Erythroblast (primary cell): ENCODE measurements around the gene A4GALT.

Source experiments
- GATA1 ChIP-seq: IDR thresholded peaks from 2 replicates; pipeline ENCODE4 v1.6.1; 2011; ENCODE audit warnings: low read depth, mild to moderate bottlenecking, control low read depth, low read length, moderate library complexity
- POLR2A ChIP-seq: IDR thresholded peaks from 2 replicates; pipeline ENCODE4 v1.6.1; 2011; ENCODE audit warnings: mild to moderate bottlenecking, low read length

DNA sequence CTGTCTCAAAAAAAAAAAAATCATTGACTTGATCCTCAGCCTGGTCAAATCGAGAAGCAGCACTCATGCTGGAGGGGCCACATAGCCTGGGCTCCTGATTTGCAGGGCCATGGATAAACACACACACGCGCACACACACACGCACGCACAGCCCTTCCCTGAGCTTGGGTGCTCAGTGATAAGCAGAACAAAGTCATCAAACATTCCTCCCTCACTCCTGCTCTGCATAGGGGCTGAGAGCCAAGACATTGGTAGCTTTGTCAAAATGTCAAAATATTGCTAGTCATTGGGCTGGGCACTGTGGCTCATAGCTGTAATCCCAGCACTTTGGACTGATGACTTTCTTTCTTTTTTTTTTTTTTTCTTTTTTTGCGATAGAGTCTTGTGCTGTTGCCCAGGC lies 34.0 kb upstream of the A4GALT start:
- TF ChIP-seq POLR2A (no peak), GATA1 (no peak)
